Suprapubic skin (tissue), 4 donors: ENCODE measurements around the gene NAE1.

Experiments used
- EP300 ChIP-seq: sonication (generic); formaldehyde crosslinking; IDR thresholded peaks from one replicate; pipeline ENCODE4 v1.6.1; 2017; ENCODE audit warnings: antibody characterized with exemption
- POLR2A ChIP-seq, 2 donors: fragments of 450-650 bp; IDR thresholded peaks; one replicate each; pipeline ENCODE4 v1.6.1; 2017; ENCODE audit warnings: antibody characterized with exemption in 2 of 2, mild to moderate bottlenecking in 2 of 2, moderate library complexity in 2 of 2
- POLR2AphosphoS5 ChIP-seq, 3 donors: sonication (generic); formaldehyde crosslinking; IDR thresholded peaks; one replicate each; pipeline ENCODE4 v1.6.1; 2017; ENCODE audit warnings: antibody characterized with exemption in 3 of 3
- TF ChIP-seq, protein P1 (sequence below), 2 donors: fragments of 200-600 bp in 1 of 2; fragments of 450-650 bp in 1 of 2; sonication (generic) in 1 of 2; IDR thresholded peaks; one replicate each; pipeline ENCODE4 v1.5.1; 2016 to 2019; ENCODE audit warnings: antibody characterized with exemption in 2 of 2, mild to moderate bottlenecking in 1 of 2, moderate library complexity in 1 of 2

DNA sequence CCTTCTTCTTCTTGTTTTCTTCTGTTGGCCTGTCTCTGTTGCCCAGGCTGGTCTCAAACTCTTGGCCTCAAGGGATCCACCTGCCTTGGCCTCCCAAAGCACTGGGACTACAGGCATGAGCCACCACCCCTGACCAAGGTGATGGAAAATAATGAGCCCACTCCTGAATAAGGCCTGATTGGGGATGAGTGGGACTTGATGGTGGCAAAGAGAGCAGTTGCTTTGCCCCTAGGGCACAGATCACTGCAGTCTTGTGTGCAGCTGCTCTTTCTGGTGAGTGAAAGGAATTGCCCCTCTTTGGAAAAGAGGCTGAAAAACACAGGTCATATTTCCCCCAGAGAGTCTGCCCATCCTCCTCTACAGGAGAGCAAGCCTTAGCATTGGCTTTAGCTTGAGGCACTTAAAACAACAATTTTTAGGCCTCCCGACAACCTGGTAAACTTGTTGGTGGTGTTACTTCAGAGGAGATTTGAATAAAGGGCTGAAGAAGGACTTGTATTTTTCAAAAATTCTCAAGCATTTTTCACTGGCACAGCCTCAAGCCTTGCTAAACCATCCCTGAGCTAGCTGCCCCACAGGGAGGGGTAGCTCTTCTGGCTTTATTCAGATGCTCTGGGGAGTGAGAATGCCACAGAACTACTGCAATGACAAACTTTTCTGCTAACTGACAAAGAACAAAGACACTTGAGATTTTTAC lies 43.5 kb upstream of the NAE1 start:
- TF ChIP-seq, protein P1, sequence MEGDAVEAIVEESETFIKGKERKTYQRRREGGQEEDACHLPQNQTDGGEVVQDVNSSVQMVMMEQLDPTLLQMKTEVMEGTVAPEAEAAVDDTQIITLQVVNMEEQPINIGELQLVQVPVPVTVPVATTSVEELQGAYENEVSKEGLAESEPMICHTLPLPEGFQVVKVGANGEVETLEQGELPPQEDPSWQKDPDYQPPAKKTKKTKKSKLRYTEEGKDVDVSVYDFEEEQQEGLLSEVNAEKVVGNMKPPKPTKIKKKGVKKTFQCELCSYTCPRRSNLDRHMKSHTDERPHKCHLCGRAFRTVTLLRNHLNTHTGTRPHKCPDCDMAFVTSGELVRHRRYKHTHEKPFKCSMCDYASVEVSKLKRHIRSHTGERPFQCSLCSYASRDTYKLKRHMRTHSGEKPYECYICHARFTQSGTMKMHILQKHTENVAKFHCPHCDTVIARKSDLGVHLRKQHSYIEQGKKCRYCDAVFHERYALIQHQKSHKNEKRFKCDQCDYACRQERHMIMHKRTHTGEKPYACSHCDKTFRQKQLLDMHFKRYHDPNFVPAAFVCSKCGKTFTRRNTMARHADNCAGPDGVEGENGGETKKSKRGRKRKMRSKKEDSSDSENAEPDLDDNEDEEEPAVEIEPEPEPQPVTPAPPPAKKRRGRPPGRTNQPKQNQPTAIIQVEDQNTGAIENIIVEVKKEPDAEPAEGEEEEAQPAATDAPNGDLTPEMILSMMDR (IDR thresholded peaks at IDR 0.05): no peak
- TF ChIP-seq POLR2AphosphoS5 (IDR thresholded peaks at IDR 0.05) (no peak), POLR2A (IDR thresholded peaks at IDR 0.05) (no peak), EP300 (no peak)
